ENCODE measurements around the gene CHDH. TPM values are rescaled to one million over a fixed set of nuclear protein-coding genes. Genes with fewer than 3 reads are reported as not detected.
A peak's percentile ranks its signal among the peaks of the same experiment; 100 is the strongest.

The CHDH gene
- total RNA-seq, 1 donor from 2014 or later = 5.2 TPM

GRCh38 chr3:53823956-53824657, 22.1 kb downstream of the CHDH start:
- DNase-seq (ENCODE audit: low read depth) = no peak

GRCh38 chr3:53823026-53823955, 22.9 kb downstream of the CHDH start:
- DNase-seq (ENCODE audit: low read depth) = no peak

GRCh38 chr3:53822331-53822741, 23.9 kb downstream of the CHDH start:
- DNase-seq (ENCODE audit: low read depth) = no peak

GRCh38 chr3:53821631-53822121, 24.5 kb downstream of the CHDH start:
- peak; percentile 71 for DNase-seq (ENCODE audit: low read depth)

- no peak for DNase-seq (ENCODE audit: low read depth)
Measured at GRCh38 chr3:53820756-53821580, 25.3 kb downstream of the CHDH start.

- DNase-seq (ENCODE audit: low read depth) = no peak
Measured at GRCh38 chr3:53820084-53820483, 26.1 kb downstream of the CHDH start.

- DNase-seq (ENCODE audit: low read depth) = no peak
Measured at GRCh38 chr3:53819163-53819868, 26.9 kb downstream of the CHDH start.

GRCh38 chr3:53818221-53819162, 27.7 kb downstream of the CHDH start:
- no peak for DNase-seq (ENCODE audit: low read depth)

- no peak for DNase-seq (ENCODE audit: low read depth)
Measured at GRCh38 chr3:53817809-53818208, 28.4 kb downstream of the CHDH start.

GRCh38 chr3:53817211-53817610, 29.0 kb downstream of the CHDH start:
- no peak for DNase-seq (ENCODE audit: low read depth)

- peak; percentile 70 for DNase-seq (ENCODE audit: low read depth)
Measured at GRCh38 chr3:53816425-53816824, 29.8 kb downstream of the CHDH start.

GRCh38 chr3:53815651-53816050, 30.6 kb downstream of the CHDH start:
- no peak for DNase-seq (ENCODE audit: low read depth)

GRCh38 chr3:53815067-53815466, 31.2 kb downstream of the CHDH start:
- no peak for DNase-seq (ENCODE audit: low read depth)

- DNase-seq (ENCODE audit: low read depth) = no peak
Measured at GRCh38 chr3:53813876-53814275, 32.3 kb downstream of the CHDH start.

GRCh38 chr3:53813229-53813628, 33.0 kb downstream of the CHDH start:
- DNase-seq (ENCODE audit: low read depth) = no peak

- DNase-seq (ENCODE audit: low read depth) = no peak
Measured at GRCh38 chr3:53812434-53812833, 33.8 kb downstream of the CHDH start.

- no peak for DNase-seq (ENCODE audit: low read depth)
Measured at GRCh38 chr3:53811143-53811927, 34.9 kb downstream of the CHDH start.

- DNase-seq (ENCODE audit: low read depth) = no peak
Measured at GRCh38 chr3:53809764-53810400, 36.3 kb downstream of the CHDH start.

- no peak for DNase-seq (ENCODE audit: low read depth)
Measured at GRCh38 chr3:53809267-53809666, 37.0 kb downstream of the CHDH start.
